ENCODE data around the gene WDR38. TPM values are rescaled to one million over a fixed set of nuclear protein-coding genes. Genes with fewer than 3 reads are reported as not detected.

Gene WDR38
- total RNA-seq, 2 experiments from 2014 or later: not detected

DNA sequence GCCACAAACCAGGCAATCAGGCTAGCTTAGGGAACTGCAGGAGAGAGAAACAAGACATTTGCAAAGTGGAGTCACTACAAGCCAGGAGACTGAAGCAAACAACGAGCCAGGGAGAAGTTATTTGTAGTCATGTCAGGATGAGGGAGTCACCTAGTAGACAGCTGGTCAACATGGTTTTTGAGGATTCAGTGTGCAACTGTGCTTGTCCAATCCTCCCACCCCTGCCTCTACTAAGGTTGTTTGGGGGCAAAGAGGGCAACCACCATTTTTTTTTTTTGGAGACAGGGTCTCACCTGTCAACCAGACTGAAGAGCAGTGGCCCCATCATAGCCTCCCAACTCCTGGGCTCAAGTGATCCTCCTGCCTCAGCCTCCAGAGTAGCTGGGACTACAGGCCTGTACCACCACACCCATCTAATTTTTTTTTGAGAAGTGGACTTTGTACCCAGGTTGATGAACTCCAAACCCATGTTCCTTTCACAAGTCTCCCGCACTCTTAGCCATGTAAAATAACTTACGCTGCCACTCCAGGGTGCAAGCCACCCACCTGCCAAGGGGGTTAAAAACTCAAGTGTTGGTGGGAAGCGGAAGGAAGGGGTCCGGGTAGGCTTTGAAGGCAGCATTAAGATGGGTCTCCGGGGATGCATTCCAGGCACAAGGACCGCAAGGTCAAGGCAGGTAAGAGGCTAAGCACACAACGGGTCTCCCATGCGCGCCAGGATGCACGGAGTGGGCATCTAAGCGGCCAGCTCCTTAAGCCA lies 7.5 kb downstream of the WDR38 start:
- CTCF ChIA-PET: interaction anchor here (1.6 to 2.6 kb wide), 4 partner anchors 8 to 90 kb away, joined by 6 to 19 read pairs (median 7); partner anchors contain the start of genes NR6A1 and WDR38
- intact Hi-C loops (cut with DNase I, micrococcal nuclease): loop anchor here in 1 of 2 experiments (5.0 to 10.0 kb wide), 3 partner anchors 844 to 1947 kb away; partner anchors contain the start of genes MAPKAP1 and ZBTB43
- H3K9me3 Mint-ChIP-seq (ENCODE audit: low read depth): no peaks in the 10 kb centered on the region
- peak overlapping the region; percentile 95 for H3K4me3 Mint-ChIP-seq
- POLR2A ChIA-PET: interaction anchor here (0.5 to 2.7 kb wide), 11 partner anchors 7 to 380 kb away, joined by 3 to 33 read pairs (median 3); partner anchors contain the start of genes HSPA5, NR6A1 and WDR38
- H3K36me3 Mint-ChIP-seq (ENCODE audit: low read depth): peaks cover 47% of the 10 kb centered on the region
- ATAC-seq (no peak), DNase-seq (no peak)
- H3K4me1 Mint-ChIP-seq: peaks cover 46% of the 10 kb centered on the region
- H3K27ac Mint-ChIP-seq: peak overlapping the region; percentile 95
- H3K27me3 Mint-ChIP-seq: no peaks in the 10 kb centered on the region

DNA sequence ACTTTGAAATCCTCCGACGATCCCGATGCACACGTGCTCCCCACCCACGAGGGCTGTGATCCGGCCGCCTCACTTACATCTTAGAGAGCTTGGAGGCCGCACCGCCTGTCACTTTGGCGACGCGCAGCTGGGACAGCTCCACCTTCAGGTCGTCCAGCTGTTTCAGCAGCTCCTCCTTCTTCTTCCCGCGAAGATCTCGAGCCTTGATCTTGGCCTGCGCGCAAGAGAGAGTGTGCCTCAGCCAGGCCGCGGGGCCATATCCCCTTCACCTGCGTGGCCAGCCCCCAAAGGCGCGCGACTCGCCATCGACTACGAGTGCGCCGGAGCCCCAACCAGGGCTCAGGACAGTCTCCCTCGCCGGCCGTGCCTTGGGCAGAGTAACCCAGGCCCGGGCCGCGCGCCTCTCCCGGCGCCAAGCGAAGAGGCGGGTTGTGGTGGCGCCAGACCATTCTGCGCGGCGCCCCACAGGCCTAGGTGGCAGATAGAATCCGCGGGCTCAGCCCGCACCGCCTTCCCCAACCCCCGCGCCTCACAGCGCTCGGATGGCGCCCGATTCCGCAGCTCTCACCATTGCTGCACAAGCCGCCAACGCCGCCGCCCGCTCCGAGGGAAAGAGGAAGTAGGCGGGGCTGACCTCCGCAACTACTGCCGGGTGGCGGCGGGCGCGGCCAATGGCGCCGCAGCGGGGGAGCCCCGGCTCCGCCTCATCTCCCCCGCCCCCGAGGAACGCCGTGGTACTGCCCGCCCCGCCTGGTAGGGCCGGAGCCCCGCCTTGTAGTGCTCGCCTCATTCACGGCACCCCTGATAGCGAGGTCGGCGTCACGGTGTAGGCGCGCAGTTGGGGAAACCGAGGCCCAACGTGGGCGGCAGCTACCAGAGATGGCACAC lies 8.3 kb downstream of the WDR38 start, which contains the start of the genes ARPC5L and RPL35:
TSS of gene ARPC5L (plus strand) at position 789 of the 888 bp plus-strand sequence. CDS start 7,161 bp downstream, outside the sequence.
TSS of gene RPL35 (minus strand) at position 616 of the 888 bp plus-strand sequence. CDS start at position 571, 45 bp downstream.
- ChIA-PET CTCF (interaction anchor here (0.7 to 2.6 kb wide), 10 partner anchors 9 to 278 kb away, joined by 3 to 19 read pairs (median 4); partner anchors contain the start of genes NR6A1, OLFML2A and WDR38), POLR2A (interaction anchor here (0.6 to 2.7 kb wide), 11 partner anchors 8 to 380 kb away, joined by 3 to 33 read pairs (median 3); partner anchors contain the start of genes HSPA5, NR6A1 and WDR38)
- Mint-ChIP-seq H3K4me3 (peak within 1 kb of the TSS; percentile 95), H3K36me3 (ENCODE audit: low read depth) (peaks cover 47% of the 10 kb centered on the region), H3K4me1 (peaks cover 46% of the 10 kb centered on the region), H3K27ac (peak within 1 kb of the TSS; percentile 95), H3K9me3 (ENCODE audit: low read depth) (no peaks in the 10 kb centered on the region), H3K27me3 (no peaks in the 10 kb centered on the region)
- intact Hi-C loops (cut with DNase I, micrococcal nuclease): loop anchor here (1.0 to 10.0 kb wide), 11 partner anchors 9 to 1946 kb away; partner anchors contain the start of genes PPP6C (in 2 of the 2), GOLGA1 (in 1 of the 2), HSPA5 (in 1 of the 2) and MAPKAP1 (in 1 of the 2)
- DNase-seq (peak; percentile 98), ATAC-seq (peak; percentile 95)

DNA sequence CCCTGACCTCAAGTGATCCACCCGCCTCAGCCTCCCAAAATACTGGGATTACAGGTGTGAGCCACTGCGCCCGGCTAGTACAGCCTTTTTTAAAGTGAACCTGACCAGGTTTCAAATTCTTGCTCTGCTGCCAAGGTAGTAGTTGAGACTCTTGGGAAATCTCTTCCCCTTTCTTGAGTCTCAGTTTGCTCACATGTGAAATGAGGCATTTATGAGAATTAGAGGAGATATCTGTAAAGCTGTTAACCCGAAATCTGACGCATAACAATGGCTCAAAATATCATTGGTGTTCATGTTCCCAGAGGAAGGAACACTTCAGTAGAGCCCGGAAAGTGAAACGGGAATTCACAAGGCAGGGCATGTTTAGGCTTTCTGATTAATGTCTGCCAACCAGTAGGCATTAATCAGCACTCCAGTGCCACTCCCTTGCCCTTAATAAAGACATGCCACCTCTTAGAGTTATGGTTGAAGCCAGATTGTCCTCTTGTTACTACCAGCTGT lies 10.2 kb downstream of the WDR38 start:
- Mint-ChIP-seq H3K27ac (peak overlapping the region; percentile 13), H3K9me3 (ENCODE audit: low read depth) (no peaks in the 10 kb centered on the region), H3K36me3 (ENCODE audit: low read depth) (peaks cover 41% of the 10 kb centered on the region), H3K4me1 (peaks cover 40% of the 10 kb centered on the region), H3K4me3 (peak overlapping the region; percentile 37), H3K27me3 (no peaks in the 10 kb centered on the region)
- ChIA-PET CTCF (interaction anchor here (1.3 to 2.6 kb wide), 3 partner anchors 11 to 90 kb away, joined by 4 to 19 read pairs (median 4); partner anchors contain the start of genes OLFML2A and WDR38), POLR2A (no interaction called here)
- ATAC-seq: no peak
- DNase-seq: no peak
- intact Hi-C loops (cut with DNase I, micrococcal nuclease): loop anchor here in 1 of 2 experiments (5.0 to 10.0 kb wide), 3 partner anchors 841 to 1944 kb away; partner anchors contain the start of genes MAPKAP1 and ZBTB43

DNA sequence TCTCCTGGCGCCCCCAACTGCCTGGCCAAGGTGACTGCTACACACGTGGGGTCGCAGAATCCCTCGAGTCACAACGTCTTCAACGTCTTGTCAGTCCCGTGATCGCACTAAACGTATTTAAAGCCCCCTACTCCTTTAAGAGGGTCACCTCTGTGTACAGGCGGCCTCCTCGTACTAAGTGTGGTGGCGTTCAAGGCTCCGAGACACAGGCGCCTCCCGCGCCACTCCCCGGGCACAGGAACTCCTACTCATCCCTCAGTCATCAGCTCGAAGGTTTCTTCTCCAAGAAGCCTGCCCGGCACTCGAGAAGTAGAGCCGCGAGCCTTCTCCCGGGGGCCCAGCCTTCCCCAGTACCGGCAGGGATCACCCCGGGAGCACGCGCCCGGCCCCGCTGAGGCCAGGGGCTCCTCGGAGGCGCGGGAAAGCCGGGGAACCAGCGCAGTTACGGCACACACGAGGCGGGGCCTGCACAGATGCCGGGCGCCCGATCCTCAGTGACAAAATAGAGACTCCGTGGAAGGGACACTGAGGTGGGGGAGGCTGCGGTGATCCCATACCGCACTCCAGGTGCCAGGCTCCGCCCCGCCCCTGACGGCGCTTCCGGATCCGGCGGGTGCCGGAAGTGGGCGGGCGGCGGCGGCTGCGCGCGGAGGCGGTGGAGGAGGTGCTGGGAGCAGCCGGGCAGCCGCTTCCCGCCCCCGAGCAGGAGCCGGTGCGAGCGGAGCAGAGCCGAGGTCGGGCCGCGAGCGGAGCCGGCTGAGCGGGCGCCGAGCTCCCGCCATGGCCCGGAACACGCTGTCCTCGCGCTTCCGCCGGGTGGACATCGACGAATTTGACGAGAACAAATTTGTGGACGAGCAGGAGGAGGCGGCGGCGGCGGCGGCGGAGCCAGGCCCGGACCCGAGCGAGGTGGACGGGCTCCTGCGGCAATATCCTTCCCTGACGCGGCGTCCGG lies 15.5 kb downstream of the WDR38 start:
- no peaks in the 10 kb centered on the region for H3K27me3 Mint-ChIP-seq
- intact Hi-C loops (cut with DNase I, micrococcal nuclease): loop anchor here in 1 of 2 experiments (1.0 to 10.0 kb wide), 5 partner anchors 393 to 1856 kb away; partner anchors contain the start of genes GAPVD1, MAPKAP1, PBX3 and PSMB7
- peak overlapping the region; percentile 98 for H3K27ac Mint-ChIP-seq
- H3K4me3 Mint-ChIP-seq: peak overlapping the region; percentile 98
- POLR2A ChIA-PET: interaction anchor here (0.6 to 3.1 kb wide), 5 partner anchors 8 to 133 kb away, joined by 3 to 33 read pairs (median 7); partner anchors contain the start of genes ARPC5L and RPL35
- ATAC-seq (peak; percentile 59), DNase-seq (peak; percentile 96)
- peaks cover 50% of the 10 kb centered on the region for H3K36me3 Mint-ChIP-seq (ENCODE audit: low read depth)
- peaks cover 42% of the 10 kb centered on the region for H3K4me1 Mint-ChIP-seq
- CTCF ChIA-PET: interaction anchor here (0.6 to 1.8 kb wide), 3 partner anchors 15 to 277 kb away, joined by 3 to 5 read pairs (median 3); partner anchors contain the start of gene WDR38
- no peaks in the 10 kb centered on the region for H3K9me3 Mint-ChIP-seq (ENCODE audit: low read depth)

DNA sequence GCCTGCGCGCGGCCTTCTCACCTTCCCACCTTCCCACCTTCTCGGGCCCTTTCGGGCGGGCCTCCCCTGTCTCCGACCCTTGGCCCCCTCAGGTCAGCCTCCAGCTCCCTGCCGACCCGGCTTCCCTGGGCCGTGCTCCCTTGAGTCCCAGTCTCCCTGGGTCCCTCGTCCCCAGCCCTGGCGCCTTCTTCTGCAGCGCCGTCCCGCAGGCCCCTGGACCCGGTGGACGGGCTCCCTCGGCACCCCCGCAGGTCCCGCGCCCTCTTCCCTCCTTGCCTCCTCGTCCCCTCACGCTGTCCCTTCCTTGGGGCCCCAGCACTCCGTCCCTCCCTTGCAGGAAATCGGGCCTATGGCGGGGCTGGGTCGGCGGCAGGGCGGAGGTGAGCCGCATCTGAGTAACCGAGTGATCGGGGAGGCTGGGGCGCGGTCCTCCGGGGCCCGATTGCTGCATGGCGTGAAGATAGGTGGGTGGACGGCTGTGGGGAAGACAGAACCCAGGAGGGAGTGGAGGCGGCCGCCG lies 16.3 kb downstream of the WDR38 start:
- POLR2A ChIA-PET: interaction anchor here (0.6 to 3.1 kb wide), 12 partner anchors 8 to 653 kb away, joined by 3 to 33 read pairs (median 4); partner anchors contain the start of genes ARPC5L, GOLGA1, NR6A1 and RPL35
- intact Hi-C loops (cut with DNase I, micrococcal nuclease): loop anchor here in 1 of 2 experiments (1.0 to 10.0 kb wide), 5 partner anchors 392 to 1855 kb away; partner anchors contain the start of genes GAPVD1, MAPKAP1, PBX3 and PSMB7
- H3K9me3 Mint-ChIP-seq (ENCODE audit: low read depth): no peaks in the 10 kb centered on the region

GRCh38 chr9:124869986-124870560 lies 16.8 kb downstream of the WDR38 start:
- CTCF ChIA-PET: interaction anchor here (0.6 to 4.2 kb wide), 4 partner anchors 8 to 254 kb away, joined by 3 to 21 read pairs (median 4); partner anchors contain the start of genes ARPC5L, NR6A1, RPL35 and WDR38
- H3K4me3 Mint-ChIP-seq: peak overlapping the region; percentile 98

More for the DNA sequence above, 16.3 kb downstream of the WDR38 start:
- Mint-ChIP-seq H3K4me3 (peak overlapping the region; percentile 98), H3K27me3 (no peaks in the 10 kb centered on the region), H3K4me1 (peaks cover 44% of the 10 kb centered on the region), H3K36me3 (ENCODE audit: low read depth) (peaks cover 54% of the 10 kb centered on the region), H3K27ac (peak overlapping the region; percentile 98)
- ATAC-seq (peak; percentile 10), DNase-seq (peak; percentile 70)
- CTCF ChIA-PET: interaction anchor here (1.8 to 4.2 kb wide), 2 partner anchors 16 kb away, joined by 5 to 21 read pairs; partner anchors contain the start of gene WDR38

GRCh38 chr9:124870723-124871122 lies 17.5 kb downstream of the WDR38 start:
- Mint-ChIP-seq H3K27ac (peak overlapping the region; percentile 98), H3K4me3 (peak overlapping the region; percentile 98), H3K9me3 (ENCODE audit: low read depth) (no peaks in the 10 kb centered on the region), H3K27me3 (no peaks in the 10 kb centered on the region), H3K4me1 (peaks cover 49% of the 10 kb centered on the region), H3K36me3 (ENCODE audit: low read depth) (peaks cover 66% of the 10 kb centered on the region)
- ChIA-PET CTCF (interaction anchor here (0.6 to 4.2 kb wide), 6 partner anchors 9 to 255 kb away, joined by 3 to 21 read pairs (median 5); partner anchors contain the start of genes ARPC5L, NR6A1, RPL35 and WDR38), POLR2A (interaction anchor here (0.9 to 3.1 kb wide), 6 partner anchors 9 to 371 kb away, joined by 4 to 33 read pairs (median 6); partner anchors contain the start of genes ARPC5L, GOLGA1, HSPA5 and NR6A1)
- DNase-seq (peak; percentile 45), ATAC-seq (peak; percentile 3)
- intact Hi-C loops (cut with DNase I, micrococcal nuclease): loop anchor here (1.0 to 5.0 kb wide), 13 partner anchors 8 to 453 kb away; partner anchors contain the start of genes ARPC5L (in 2 of the 2), GOLGA1 (in 2 of the 2), HSPA5 (in 2 of the 2) and SCAI (in 2 of the 2)

More at GRCh38 chr9:124869986-124870560, 16.8 kb downstream of the WDR38 start:
- DNase-seq (peak; percentile 96), ATAC-seq (peak; percentile 75)
- Mint-ChIP-seq H3K27me3 (no peaks in the 10 kb centered on the region), H3K27ac (peak overlapping the region; percentile 98), H3K36me3 (ENCODE audit: low read depth) (peaks cover 59% of the 10 kb centered on the region), H3K4me1 (peaks cover 49% of the 10 kb centered on the region), H3K9me3 (ENCODE audit: low read depth) (no peaks in the 10 kb centered on the region)
- intact Hi-C loops (cut with DNase I, micrococcal nuclease): loop anchor here (1.0 to 10.0 kb wide), 18 partner anchors 8 to 1855 kb away; partner anchors contain the start of genes ARPC5L (in 2 of the 2), GOLGA1 (in 2 of the 2), HSPA5 (in 2 of the 2) and PSMB7 (in 2 of the 2)
- POLR2A ChIA-PET: interaction anchor here (0.6 to 3.1 kb wide), 12 partner anchors 8 to 653 kb away, joined by 3 to 33 read pairs (median 4); partner anchors contain the start of genes ARPC5L, GOLGA1, HSPA5 and NR6A1

DNA sequence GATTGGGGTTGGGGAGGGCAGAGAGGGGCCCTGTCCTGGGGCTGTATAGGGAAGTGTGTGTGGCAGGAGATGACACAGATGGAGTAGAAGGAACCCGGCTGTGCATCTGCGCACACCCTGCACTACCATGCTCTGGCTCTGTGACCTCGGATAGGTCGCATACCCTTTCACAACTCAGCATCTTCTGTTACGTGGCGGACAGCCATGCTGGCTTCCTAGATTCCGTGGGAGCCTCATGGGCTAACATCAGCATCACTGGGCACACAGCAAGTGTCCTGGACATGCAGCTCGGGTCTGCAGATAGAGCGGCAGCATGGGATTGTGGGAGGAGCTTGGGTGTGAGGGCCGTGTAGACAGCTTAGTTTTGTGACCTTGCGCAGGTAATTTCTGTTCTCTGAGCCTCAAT lies 17.9 kb downstream of the WDR38 start:
- H3K36me3 Mint-ChIP-seq (ENCODE audit: low read depth): peaks cover 68% of the 10 kb centered on the region
- intact Hi-C loops (cut with DNase I, micrococcal nuclease): loop anchor here (2.0 to 5.0 kb wide), 6 partner anchors 24 to 454 kb away; partner anchors contain the start of genes GOLGA1 (in 1 of the 2), HSPA5 (in 1 of the 2), PSMB7 (in 1 of the 2) and SCAI (in 1 of the 2)
- CTCF ChIA-PET: interaction anchor here (1.1 to 4.2 kb wide), 3 partner anchors 9 to 100 kb away, joined by 4 to 21 read pairs (median 6); partner anchors contain the start of genes ARPC5L, NR6A1, RPL35 and WDR38
- H3K27ac Mint-ChIP-seq: peak overlapping the region; percentile 98
- DNase-seq (no peak), ATAC-seq (no peak)
- H3K4me1 Mint-ChIP-seq: peaks cover 49% of the 10 kb centered on the region
- no peaks in the 10 kb centered on the region for H3K9me3 Mint-ChIP-seq (ENCODE audit: low read depth)
- H3K4me3 Mint-ChIP-seq: peak overlapping the region; percentile 98
- H3K27me3 Mint-ChIP-seq: no peaks in the 10 kb centered on the region
- POLR2A ChIA-PET: interaction anchor here (3.1 kb wide), 1 partner anchor 10 kb away, joined by 33 read pairs; the partner anchor contains the start of genes ARPC5L and RPL35

Data from activated CD4-positive, alpha-beta T cell treated with anti-CD3 and anti-CD28 coated beads for 36 hours (primary cell).